Keratinocyte (primary cell): Measurements from ENCODE around the gene UBE2QL1. TPM values are rescaled to one million over a fixed set of nuclear protein-coding genes. Genes with fewer than 3 reads are reported as not detected.

Source experiments
- DNase-seq: peaks from one replicate; pipeline ENCODE4 v3.0.0-alpha.2; 2011; ENCODE audit warnings: low read depth, missing footprints, low spot score
- FAIRE-seq: peaks from 2 replicates; lab custom pipeline; 2011; peaks lifted over from hg19 to GRCh38; lab: Jason Lieb, UNC
- H2AFZ ChIP-seq: 2 replicates; pipeline ENCODE4 v1.6.0; 2012; ENCODE audit warnings: low read length, control low read depth, inconsistent platforms; ENCODE audit not compliant: control insufficient read depth
- H3K27ac ChIP-seq: 2 replicates; pipeline ENCODE4 v1.5.1; 2011; ENCODE audit warnings: low read length; ENCODE audit not compliant: control insufficient read depth, insufficient read depth
- H3K27me3 ChIP-seq: 3 replicates; pipeline ENCODE4 v1.6.0; 2011; ENCODE audit warnings: low read length; ENCODE audit not compliant: control insufficient read depth, insufficient read depth; ENCODE audit errors: extremely low read depth
- H3K36me3 ChIP-seq, 2 experiments: 2 replicates in 1 of 2; 3 replicates in 1 of 2; pipeline ENCODE4 v1.5.1; 2011; ENCODE audit warnings: low read length in 2 of 2, mild to moderate bottlenecking in 1 of 2; ENCODE audit not compliant: control insufficient read depth in 2 of 2, insufficient read depth in 2 of 2; ENCODE audit errors: extremely low read depth in 1 of 2
- H3K4me1 ChIP-seq: 3 replicates; pipeline ENCODE4 v1.5.1; 2011; ENCODE audit warnings: low read length; ENCODE audit not compliant: control insufficient read depth, insufficient read depth; ENCODE audit errors: extremely low read depth
- H3K4me2 ChIP-seq: 3 replicates; pipeline ENCODE4 v1.6.0; 2011; ENCODE audit warnings: low read depth, low read length; ENCODE audit not compliant: control insufficient read depth, insufficient read depth; ENCODE audit errors: extremely low read depth
- H3K4me3 ChIP-seq, 3 experiments: fragments of 200-600 bp in 1 of 3; sonication (generic) in 1 of 3; 2 replicates in 2 of 3; 3 replicates in 1 of 3; pipeline ENCODE4 v1.5.1; 2011 to 2016; ENCODE audit warnings: low read length in 3 of 3, mild to moderate bottlenecking in 3 of 3, control low read depth in 2 of 3, inconsistent platforms in 1 of 3, low read depth in 1 of 3, mixed read lengths in 1 of 3, mixed run types in 1 of 3, moderate library complexity in 1 of 3; ENCODE audit not compliant: control insufficient read depth in 2 of 3, insufficient read depth in 2 of 3; ENCODE audit errors: extremely low read depth in 1 of 3
- H3K79me2 ChIP-seq: 2 replicates; pipeline ENCODE4 v1.6.0; 2012; ENCODE audit warnings: low read length; ENCODE audit not compliant: control insufficient read depth, insufficient read depth
- H3K9ac ChIP-seq: 3 replicates; pipeline ENCODE4 v1.6.0; 2011; ENCODE audit warnings: low read length; ENCODE audit not compliant: control insufficient read depth, insufficient read depth; ENCODE audit errors: extremely low read depth
- H3K9me1 ChIP-seq: 3 replicates; pipeline ENCODE4 v1.6.0; 2011; ENCODE audit warnings: low read length; ENCODE audit not compliant: control insufficient read depth, insufficient read depth; ENCODE audit errors: extremely low read depth
- H3K9me3 ChIP-seq: 2 replicates; pipeline ENCODE4 v1.5.1; 2012; ENCODE audit warnings: low read depth, low read length; ENCODE audit not compliant: control insufficient read depth
- H4K20me1 ChIP-seq: 3 replicates; pipeline ENCODE4 v1.6.0; 2011; ENCODE audit warnings: low read length; ENCODE audit not compliant: control insufficient read depth, insufficient read depth; ENCODE audit errors: extremely low read depth
- EZH2 ChIP-seq: IDR thresholded peaks from one replicate; pipeline ENCODE4 v1.6.1; 2012; ENCODE audit warnings: inconsistent platforms, mild to moderate bottlenecking, low read length, moderate library complexity
- dilution Hi-C: fragments of 300-500 bp; cut with MboI; formaldehyde crosslinking; loops from one replicate; pipeline ENCODE4 v1.7.0; 2020; ENCODE audit warnings: low sequenced_read_pairs; ENCODE audit not compliant: extremely low pct_ligation_motif_present
- polyA plus RNA-seq, 5 experiments: library from polyadenylated mRNA; depleted of rRNA in 3 of 5; stranded (reverse) in 3 of 5; stranded (forward) in 1 of 5; unstranded in 1 of 5; fragments of >200 nt; gene quantifications; 1 replicate in 1 of 5; 2 replicates in 3 of 5; 3 replicates in 1 of 5; pipeline versions ENCODE4 v1.2.1 to v1.2.3, GENCODE V29; 2011 to 2012; ENCODE audit warnings: missing spikeins in 2 of 5, low read depth in 1 of 5, low replicate concordance in 1 of 5
- TF ChIP-seq, protein P1 (sequence below), 3 experiments: IDR thresholded peaks in 1 of 3; conservative IDR thresholded peaks in 1 of 3; optimal IDR thresholded peaks in 1 of 3; 2 replicates in 2 of 3; 3 replicates in 1 of 3; pipeline versions ENCODE3 to v1.5.1; 2011; ENCODE audit warnings: low read length in 3 of 3, mild to moderate bottlenecking in 3 of 3, moderate library complexity in 2 of 3, control low read depth in 1 of 3, inconsistent platforms in 1 of 3; ENCODE audit not compliant: insufficient read depth in 2 of 3; ENCODE audit errors: extremely low read depth in 1 of 3

Gene UBE2QL1
- polyA plus RNA-seq, 1 donor (not counting 4 experiments of a cell fraction or from before 2014, with no cell fraction given), result not detected

DNA sequence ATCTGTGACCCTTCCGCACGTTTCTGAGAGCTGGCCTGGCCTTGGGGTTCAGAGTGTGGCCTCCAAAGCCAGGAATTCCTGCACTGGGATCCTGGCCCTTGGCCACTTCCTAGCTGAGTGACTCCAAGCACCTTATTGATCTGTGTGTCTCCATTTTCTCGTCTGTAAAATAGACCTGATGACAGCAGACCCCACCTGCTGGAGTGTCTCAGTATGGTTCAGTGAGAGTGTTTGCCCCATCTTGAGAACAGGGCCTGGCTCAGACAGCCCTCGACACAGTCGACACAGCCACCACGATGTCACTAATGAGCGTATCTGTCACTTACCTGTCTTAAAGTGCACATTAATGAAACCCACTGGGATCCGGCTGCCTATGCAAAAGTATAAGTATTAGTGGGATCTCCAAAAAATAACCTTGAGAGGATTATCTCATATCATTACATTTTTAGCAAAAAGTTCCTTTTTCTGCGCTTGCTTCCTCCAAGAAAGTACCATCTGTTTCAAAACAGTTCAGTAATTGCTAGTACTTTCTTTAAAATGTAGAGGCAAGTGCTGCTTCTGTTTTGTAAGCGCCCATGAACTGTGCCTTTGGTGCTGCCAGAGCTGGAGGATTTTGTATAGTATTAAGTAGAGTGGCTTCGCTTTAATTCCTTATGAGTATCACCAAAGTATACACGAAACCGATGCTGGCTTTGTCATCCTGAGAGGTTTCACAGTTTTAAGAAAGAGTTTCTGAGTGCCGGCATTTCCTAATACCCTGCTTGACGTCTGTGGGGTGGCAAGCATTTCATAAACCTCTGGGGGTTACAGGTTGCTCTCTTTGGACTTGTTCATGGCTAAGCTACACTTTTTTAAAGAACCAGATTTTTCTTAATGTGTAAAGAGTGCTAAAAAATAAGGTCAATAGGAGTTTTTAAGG lies 31.7 kb downstream of the UBE2QL1 start:
- Histone ChIP-seq H4K20me1 (no peaks in the 10 kb centered on the region), H3K79me2 (no peaks in the 10 kb centered on the region), H3K27ac (no peak overlapping the region), H3K9me3 (no peaks in the 10 kb centered on the region), H3K4me2 (no peak overlapping the region), H3K9ac (no peak overlapping the region), H2AFZ (no peak overlapping the region), H3K9me1 (no peaks in the 10 kb centered on the region), H3K36me3 (no peaks in the 10 kb centered on the region), H3K4me3 (no peak overlapping the region), H3K27me3 (no peaks in the 10 kb centered on the region), H3K4me1 (no peaks in the 10 kb centered on the region)
- TF ChIP-seq, protein P1, sequence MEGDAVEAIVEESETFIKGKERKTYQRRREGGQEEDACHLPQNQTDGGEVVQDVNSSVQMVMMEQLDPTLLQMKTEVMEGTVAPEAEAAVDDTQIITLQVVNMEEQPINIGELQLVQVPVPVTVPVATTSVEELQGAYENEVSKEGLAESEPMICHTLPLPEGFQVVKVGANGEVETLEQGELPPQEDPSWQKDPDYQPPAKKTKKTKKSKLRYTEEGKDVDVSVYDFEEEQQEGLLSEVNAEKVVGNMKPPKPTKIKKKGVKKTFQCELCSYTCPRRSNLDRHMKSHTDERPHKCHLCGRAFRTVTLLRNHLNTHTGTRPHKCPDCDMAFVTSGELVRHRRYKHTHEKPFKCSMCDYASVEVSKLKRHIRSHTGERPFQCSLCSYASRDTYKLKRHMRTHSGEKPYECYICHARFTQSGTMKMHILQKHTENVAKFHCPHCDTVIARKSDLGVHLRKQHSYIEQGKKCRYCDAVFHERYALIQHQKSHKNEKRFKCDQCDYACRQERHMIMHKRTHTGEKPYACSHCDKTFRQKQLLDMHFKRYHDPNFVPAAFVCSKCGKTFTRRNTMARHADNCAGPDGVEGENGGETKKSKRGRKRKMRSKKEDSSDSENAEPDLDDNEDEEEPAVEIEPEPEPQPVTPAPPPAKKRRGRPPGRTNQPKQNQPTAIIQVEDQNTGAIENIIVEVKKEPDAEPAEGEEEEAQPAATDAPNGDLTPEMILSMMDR (optimal IDR thresholded peaks at IDR 0.05 in 1 of 3, IDR thresholded peaks at IDR 0.05 in 1 of 3, conservative IDR thresholded peaks at IDR 0.05 in 1 of 3; ENCODE audit: extremely low read depth in 1 of 3, insufficient read depth in 2 of 3, low read length in 3 of 3), result no peak
- no peak for TF ChIP-seq EZH2
- no peak for FAIRE-seq
- dilution Hi-C loops, result no loop called here
- no peak for DNase-seq

DNA sequence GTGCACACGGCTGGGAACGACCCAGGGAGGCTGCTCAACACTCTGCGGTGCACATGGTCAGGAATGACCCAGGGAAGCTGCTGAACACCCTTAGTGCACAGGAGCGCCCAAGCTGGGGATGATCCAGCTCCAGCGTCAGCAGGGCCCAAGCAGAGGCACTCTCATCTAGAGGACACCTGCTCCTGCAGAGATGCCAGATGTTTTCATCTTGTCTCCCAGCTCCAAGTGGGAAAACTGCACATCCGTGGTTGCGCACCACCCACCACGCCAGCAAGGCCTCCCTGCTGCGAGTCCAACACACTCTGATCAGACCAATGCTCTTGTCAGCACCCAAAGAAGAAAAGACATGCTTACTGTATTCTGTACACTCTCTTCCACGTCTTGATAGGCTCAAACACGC lies 34.1 kb downstream of the UBE2QL1 start:
- H3K9me1 ChIP-seq, result no peaks in the 10 kb centered on the region
- no peaks in the 10 kb centered on the region for H4K20me1 ChIP-seq
- DNase-seq, result no peak
- dilution Hi-C loops, result no loop called here
- H3K4me3 ChIP-seq, result no peak overlapping the region
- H3K9ac ChIP-seq, result no peak overlapping the region
- no peaks in the 10 kb centered on the region for H3K36me3 ChIP-seq
- H3K79me2 ChIP-seq, result no peaks in the 10 kb centered on the region
- H3K9me3 ChIP-seq, result no peaks in the 10 kb centered on the region
- no peak for FAIRE-seq
- no peak overlapping the region for H3K4me2 ChIP-seq
- H2AFZ ChIP-seq, result no peak overlapping the region
- no peaks in the 10 kb centered on the region for H3K27me3 ChIP-seq
- H3K4me1 ChIP-seq, result no peaks in the 10 kb centered on the region
- H3K27ac ChIP-seq, result no peak overlapping the region
- TF ChIP-seq, protein P1 (optimal IDR thresholded peaks at IDR 0.05 in 1 of 3, IDR thresholded peaks at IDR 0.05 in 1 of 3, conservative IDR thresholded peaks at IDR 0.05 in 1 of 3; ENCODE audit: extremely low read depth in 1 of 3, insufficient read depth in 2 of 3, low read length in 3 of 3), result no peak
- no peak for TF ChIP-seq EZH2
